ENCODE results near the gene RAB1A.
A peak's percentile ranks its signal among the peaks of the same experiment; 100 is the strongest.

Gene RAB1A

GRCh38 chr2:65085148-65085547 lies 44.8 kb downstream of the RAB1A start:
- DNase-seq: no peak

- no peak for DNase-seq
Observed at GRCh38 chr2:65081232-65081685, 48.6 kb downstream of the RAB1A start.

- DNase-seq: no peak
Observed at GRCh38 chr2:65079017-65079416, 50.9 kb downstream of the RAB1A start.

GRCh38 chr2:65077898-65078297 lies 52.0 kb downstream of the RAB1A start:
- no peak for DNase-seq

- no peak for DNase-seq
Observed at GRCh38 chr2:65076345-65076710, 53.6 kb downstream of the RAB1A start.

- DNase-seq: no peak
Observed at GRCh38 chr2:65075605-65076344, 54.1 kb downstream of the RAB1A start.

- no peak for DNase-seq
Observed at GRCh38 chr2:65075176-65075575, 54.7 kb downstream of the RAB1A start.

- no peak for DNase-seq
Observed at GRCh38 chr2:65073879-65074565, 55.9 kb downstream of the RAB1A start.

- no peak for DNase-seq
Observed at GRCh38 chr2:65072181-65072970, 57.5 kb downstream of the RAB1A start.

- no peak for DNase-seq
Observed at GRCh38 chr2:65071499-65072180, 58.3 kb downstream of the RAB1A start.

GRCh38 chr2:65070856-65071255 lies 59.0 kb downstream of the RAB1A start:
- no peak for DNase-seq

- no peak for DNase-seq
Observed at GRCh38 chr2:65070172-65070830, 59.6 kb downstream of the RAB1A start.

- DNase-seq: no peak
Observed at GRCh38 chr2:65069439-65069824, 60.5 kb downstream of the RAB1A start.

GRCh38 chr2:65067806-65068553 lies 61.9 kb downstream of the RAB1A start:
- DNase-seq: no peak

GRCh38 chr2:65064728-65065552 lies 65.0 kb downstream of the RAB1A start:
- peak; percentile 23 for DNase-seq

- DNase-seq: no peak
Observed at GRCh38 chr2:65062843-65063825, 66.8 kb downstream of the RAB1A start.

- peak; percentile 18 for DNase-seq
Observed at GRCh38 chr2:65061910-65062339, 68.0 kb downstream of the RAB1A start.

GRCh38 chr2:65061146-65061909 lies 68.6 kb downstream of the RAB1A start:
- DNase-seq: no peak

GRCh38 chr2:65059071-65059470 lies 70.8 kb downstream of the RAB1A start:
- no peak for DNase-seq
